CD4-positive, alpha-beta T cell (primary cell): ENCODE data around the gene FUT4. TPM values are rescaled to one million over a fixed set of nuclear protein-coding genes. Genes with fewer than 3 reads are reported as not detected.
"Not testable (repeated sequence)": the region's sequence is repeated elsewhere in the genome, so short reads cannot be mapped to it uniquely, and the experiment has no call there.

Experiments
- ATAC-seq: fragments of 200-7000 bp; cut with Tn5 transposase; one replicate; pipeline ENCODE4 v1.10.0; 2022; ENCODE audit warnings: mild to moderate bottlenecking; ENCODE audit not compliant: poor library complexity
- CTCF ChIA-PET: fragments of 350-600 bp; sonication (Branson Sonifier 250); formaldehyde crosslinking; loops from one replicate; lab custom pipeline; 2021; ENCODE audit warnings: antibody characterized with exemption, inconsistent platforms; lab: Charles Lee
- POLR2A ChIA-PET: fragments of 350-600 bp; sonication (Branson Sonifier 250); formaldehyde crosslinking; loops from one replicate; lab custom pipeline; 2021; ENCODE audit warnings: antibody characterized with exemption, inconsistent platforms; lab: Charles Lee
- DNase-seq, 14 experiments: peaks; one replicate each; pipeline ENCODE4 v3.0.0-alpha.2; 2013 to 2020; ENCODE audit warnings: mixed read lengths in 2 of 14
- H3K27ac ChIP-seq, 2 donors: one replicate each; pipeline versions ENCODE4 v1.5.1 to v1.7.0; 2013; ENCODE audit warnings: low read length in 2 of 2, low read depth in 1 of 2, mild to moderate bottlenecking in 1 of 2
- H3K27me3 ChIP-seq, 2 experiments: 1 replicate in 1 of 2; 2 replicates in 1 of 2; pipeline versions ENCODE4 v1.6.1 to v1.7.0; 2013; ENCODE audit warnings: low read length in 2 of 2, control low read depth in 1 of 2, mild to moderate bottlenecking in 1 of 2, moderate library complexity in 1 of 2; ENCODE audit not compliant: insufficient read depth in 2 of 2, control insufficient read depth in 1 of 2
- H3K36me3 ChIP-seq: one replicate; pipeline ENCODE4 v1.6.1; 2013; ENCODE audit warnings: low read length, control low read depth; ENCODE audit not compliant: insufficient read depth
- H3K4me1 ChIP-seq: one replicate; pipeline ENCODE4 v1.6.1; 2013; ENCODE audit warnings: low read length, control low read depth; ENCODE audit not compliant: insufficient read depth
- H3K4me3 ChIP-seq: one replicate; pipeline ENCODE4 v1.5.1; 2013; ENCODE audit warnings: mild to moderate bottlenecking, low read length, moderate library complexity
- H3K9me3 ChIP-seq, 2 experiments: 1 replicate in 1 of 2; 2 replicates in 1 of 2; pipeline versions ENCODE4 v1.6.1 to v1.7.0; 2013; ENCODE audit warnings: low read length in 2 of 2, mild to moderate bottlenecking in 2 of 2, control low read depth in 1 of 2, moderate library complexity in 1 of 2; ENCODE audit not compliant: control insufficient read depth in 1 of 2, insufficient read depth in 1 of 2
- H3K27ac Mint-ChIP-seq: one replicate; pipeline ENCODE4 v1.8.0; 2020; ENCODE audit warnings: mixed read lengths
- H3K27me3 Mint-ChIP-seq: one replicate; pipeline ENCODE4 v1.8.0; 2021; ENCODE audit warnings: mixed read lengths
- H3K36me3 Mint-ChIP-seq: one replicate; pipeline ENCODE4 v1.8.0; 2021; ENCODE audit warnings: low read depth, mixed read lengths
- H3K4me1 Mint-ChIP-seq: one replicate; pipeline ENCODE4 v1.8.0; 2021; ENCODE audit warnings: low read depth, mixed read lengths
- H3K4me3 Mint-ChIP-seq: one replicate; pipeline ENCODE4 v1.8.0; 2020; ENCODE audit warnings: mild to moderate bottlenecking, mixed read lengths
- H3K9me3 Mint-ChIP-seq: one replicate; pipeline ENCODE4 v1.8.0; 2020; ENCODE audit warnings: mixed read lengths
- CTCF ChIP-seq: fragments of 200-600 bp; IDR thresholded peaks from one replicate; pipeline ENCODE4 v1.8.0; 2022; ENCODE audit warnings: antibody characterized with exemption, mild to moderate bottlenecking
- intact Hi-C, 2 experiments: fragments of 100-400 bp; cut with DNase I in 1 of 2; cut with micrococcal nuclease in 1 of 2; formaldehyde crosslinking; loops; one replicate each; pipeline versions ENCODE4 v1.15.1 to v1.9.0; 2023 to 2025; cut with DNase I, micrococcal nuclease
- total RNA-seq, 174 experiments: library from RNA in 2 of 174; stranded (reverse) in 2 of 174; gene quantifications; one replicate each; pipeline ENCODE4 v1.2.3 and lab custom pipeline; 2021 to 2026

Gene FUT4
- total RNA-seq, 2 experiments from 2014 or later, result 4.3 to 5.1 TPM

- ATAC-seq (no peak), DNase-seq (no peak)
- no peak for TF ChIP-seq CTCF
- ChIA-PET CTCF (no interaction called here), POLR2A (no interaction called here)
- Mint-ChIP-seq H3K4me1 (no peaks in the 10 kb centered on the region), H3K36me3 (no peaks in the 10 kb centered on the region), H3K4me3 (no peak overlapping the region), H3K9me3 (no peaks in the 10 kb centered on the region), H3K27me3 (no peaks in the 10 kb centered on the region), H3K27ac (no peak overlapping the region)
- peaks cover 0 to 4% of the 10 kb centered on the region in 2 experiments for H3K9me3 ChIP-seq
- no peaks in the 10 kb centered on the region for H3K4me1 ChIP-seq
- H3K36me3 ChIP-seq, result no peaks in the 10 kb centered on the region
- H3K27ac ChIP-seq, result no peak overlapping the region
- intact Hi-C loops, result no loop called here
- no peak overlapping the region for H3K4me3 ChIP-seq
- H3K27me3 ChIP-seq, result no peaks in the 10 kb centered on the region
Observed at GRCh38 chr11:94568717-94569116, 25.0 kb downstream of the FUT4 start.

- H3K27me3 Mint-ChIP-seq, H3K4me3 Mint-ChIP-seq, ATAC-seq, H3K4me1 ChIP-seq, H3K4me1 Mint-ChIP-seq, H3K27ac ChIP-seq, CTCF ChIA-PET, H3K9me3 ChIP-seq, POLR2A ChIA-PET, H3K4me3 ChIP-seq, intact Hi-C loops, H3K36me3 Mint-ChIP-seq, H3K27ac Mint-ChIP-seq, DNase-seq, H3K36me3 ChIP-seq, H3K9me3 Mint-ChIP-seq, H3K27me3 ChIP-seq: not testable (repeated sequence)
Observed at GRCh38 chr11:94572975-94573374, 29.3 kb downstream of the FUT4 start.

- intact Hi-C loops, result no loop called here
- Histone ChIP-seq H3K36me3 (no peaks in the 10 kb centered on the region), H3K4me1 (no peaks in the 10 kb centered on the region), H3K4me3 (peak overlapping the region; percentile 1), H3K27ac (no peak overlapping the region), H3K9me3 (peaks cover 0 to 4% of the 10 kb centered on the region in 2 experiments), H3K27me3 (no peaks in the 10 kb centered on the region)
- Mint-ChIP-seq H3K4me3 (no peak overlapping the region), H3K4me1 (no peaks in the 10 kb centered on the region), H3K9me3 (no peaks in the 10 kb centered on the region), H3K36me3 (no peaks in the 10 kb centered on the region), H3K27ac (no peak overlapping the region), H3K27me3 (no peaks in the 10 kb centered on the region)
- no peak for TF ChIP-seq CTCF
- ChIA-PET POLR2A (no interaction called here), CTCF (no interaction called here)
- DNase-seq (peak in 1 of 14 experiments; percentile 24), ATAC-seq (no peak)
Observed at GRCh38 chr11:94574193-94574961, 30.7 kb downstream of the FUT4 start.

GRCh38 chr11:94576306-94576705 lies 32.6 kb downstream of the FUT4 start:
- Mint-ChIP-seq H3K36me3 (no peaks in the 10 kb centered on the region), H3K4me1 (no peaks in the 10 kb centered on the region), H3K4me3 (no peak overlapping the region), H3K27me3 (no peaks in the 10 kb centered on the region), H3K9me3 (no peaks in the 10 kb centered on the region), H3K27ac (no peak overlapping the region)
- no peaks in the 10 kb centered on the region for H3K9me3 ChIP-seq
- no peaks in the 10 kb centered on the region for H3K4me1 ChIP-seq
- no peaks in the 10 kb centered on the region for H3K36me3 ChIP-seq
- ChIA-PET CTCF (interaction anchor here (1.1 kb wide), 1 partner anchor 732 kb away, joined by 3 read pairs; no protein-coding TSS in a partner anchor), POLR2A (no interaction called here)
- H3K27me3 ChIP-seq, result no peaks in the 10 kb centered on the region
- no peak for ATAC-seq
- no peak for DNase-seq
- H3K27ac ChIP-seq, result no peak overlapping the region
- intact Hi-C loops, result no loop called here
- no peak overlapping the region for H3K4me3 ChIP-seq
- no peak for TF ChIP-seq CTCF
